Stromal cell of bone marrow (primary cell): ENCODE measurements around the gene ROR2.
"Not testable (repeated sequence)": the region's sequence is repeated elsewhere in the genome, so short reads cannot be mapped to it uniquely, and the experiment has no call there.

Experiments used
- DNase-seq: peaks from one replicate; pipeline ENCODE4 v3.0.0-alpha.2; 2012; ENCODE audit warnings: low read depth

Gene ROR2

GRCh38 chr9:91678807-91679580 lies 271.0 kb downstream of the ROR2 start:
- no peak for DNase-seq

- DNase-seq: no peak
These were observed 272.1 kb downstream of the ROR2 start for GRCh38 chr9:91677822-91678436.

GRCh38 chr9:91677331-91677730 lies 272.7 kb downstream of the ROR2 start:
- no peak for DNase-seq

- DNase-seq: no peak
These were observed 274.0 kb downstream of the ROR2 start for GRCh38 chr9:91676046-91676445.

GRCh38 chr9:91664663-91665062 lies 285.4 kb downstream of the ROR2 start:
- no peak for DNase-seq

GRCh38 chr9:91663858-91664257 lies 286.2 kb downstream of the ROR2 start:
- no peak for DNase-seq

- DNase-seq: no peak
These were observed 288.6 kb downstream of the ROR2 start for GRCh38 chr9:91661451-91661850.

- no peak for DNase-seq
These were observed 289.5 kb downstream of the ROR2 start for GRCh38 chr9:91660521-91660920.

GRCh38 chr9:91659529-91660495 lies 290.2 kb downstream of the ROR2 start:
- DNase-seq: no peak

- no peak for DNase-seq
These were observed 291.4 kb downstream of the ROR2 start for GRCh38 chr9:91658513-91659105.

- DNase-seq: no peak
These were observed 292.5 kb downstream of the ROR2 start for GRCh38 chr9:91657501-91657900.

- no peak for DNase-seq
These were observed 294.4 kb downstream of the ROR2 start for GRCh38 chr9:91655658-91656057.

GRCh38 chr9:91655215-91655614 lies 294.8 kb downstream of the ROR2 start:
- DNase-seq: no peak

GRCh38 chr9:91654527-91654926 lies 295.5 kb downstream of the ROR2 start:
- DNase-seq: no peak

GRCh38 chr9:91647371-91647770 lies 302.7 kb downstream of the ROR2 start:
- DNase-seq: no peak

GRCh38 chr9:91646702-91647101 lies 303.3 kb downstream of the ROR2 start:
- no peak for DNase-seq

GRCh38 chr9:91644433-91644832 lies 305.6 kb downstream of the ROR2 start:
- DNase-seq: no peak

- DNase-seq: no peak
These were observed 306.4 kb downstream of the ROR2 start for GRCh38 chr9:91643481-91644077.

GRCh38 chr9:91642771-91643170 lies 307.3 kb downstream of the ROR2 start:
- DNase-seq: no peak

GRCh38 chr9:91640428-91640827 lies 309.6 kb downstream of the ROR2 start:
- no peak for DNase-seq

- DNase-seq: no peak
These were observed 311.0 kb downstream of the ROR2 start for GRCh38 chr9:91639054-91639453.

GRCh38 chr9:91634832-91635231 lies 315.2 kb downstream of the ROR2 start:
- DNase-seq: not testable (repeated sequence)
